Glutamatergic neuron (in vitro differentiated cells): ENCODE measurements around the gene ITGBL1. TPM values are rescaled to one million over a fixed set of nuclear protein-coding genes. Genes with fewer than 3 reads are reported as not detected.

Experiments
- DNase-seq: peaks from one replicate; pipeline ENCODE4 v3.0.0; 2022
- H3K27ac Mint-ChIP-seq: one replicate; pipeline ENCODE4 v1.8.0; 2020; ENCODE audit warnings: mild to moderate bottlenecking, mixed read lengths, inconsistent platforms; ENCODE audit not compliant: unreplicated experiment
- H3K27me3 Mint-ChIP-seq: one replicate; pipeline ENCODE4 v1.8.0; 2020; ENCODE audit warnings: mild to moderate bottlenecking, moderate library complexity, mixed read lengths, inconsistent platforms; ENCODE audit not compliant: unreplicated experiment
- H3K36me3 Mint-ChIP-seq: one replicate; pipeline ENCODE4 v1.8.0; 2020; ENCODE audit warnings: mild to moderate bottlenecking, mixed read lengths, inconsistent platforms; ENCODE audit not compliant: unreplicated experiment
- H3K4me1 Mint-ChIP-seq: one replicate; pipeline ENCODE4 v1.8.0; 2020; ENCODE audit warnings: mild to moderate bottlenecking, low read depth, mixed read lengths, inconsistent platforms; ENCODE audit not compliant: unreplicated experiment
- H3K4me3 Mint-ChIP-seq: one replicate; pipeline ENCODE4 v1.8.0; 2020; ENCODE audit warnings: mild to moderate bottlenecking, mixed read lengths, inconsistent platforms; ENCODE audit not compliant: unreplicated experiment
- H3K9me3 Mint-ChIP-seq: one replicate; pipeline ENCODE4 v1.8.0; 2020; ENCODE audit warnings: mild to moderate bottlenecking, moderate library complexity, mixed read lengths, inconsistent platforms; ENCODE audit not compliant: unreplicated experiment
- CTCF ChIP-seq: fragments of 200-600 bp; sonication (generic); IDR thresholded peaks from one replicate; pipeline ENCODE4 v1.5.0; 2021; ENCODE audit not compliant: partially characterized antibody, unreplicated experiment
- total RNA-seq: library from RNA; stranded (reverse); fragmentation: NEBNext Ultra II Directional; extraction: Animal tissue kit (Norgen Biotek cat#: 25700); gene quantifications from one replicate; pipeline ENCODE4 v1.2.1, GENCODE V29; 2021; ENCODE audit not compliant: unreplicated experiment

The ITGBL1 gene
- total RNA-seq, 1 donor from 2014 or later: not detected

- Mint-ChIP-seq H3K27me3 (no peaks in the 10 kb centered on the region), H3K36me3 (no peaks in the 10 kb centered on the region), H3K27ac (no peak overlapping the region), H3K4me3 (no peak overlapping the region), H3K9me3 (no peaks in the 10 kb centered on the region), H3K4me1 (no peaks in the 10 kb centered on the region)
- TF ChIP-seq CTCF: no peak
- DNase-seq: no peak
Observed at GRCh38 chr13:101634142-101634541, 181.7 kb downstream of the ITGBL1 start.

- no peak for DNase-seq
- Mint-ChIP-seq H3K4me3 (no peak overlapping the region), H3K36me3 (no peaks in the 10 kb centered on the region), H3K27me3 (no peaks in the 10 kb centered on the region), H3K27ac (no peak overlapping the region), H3K9me3 (no peaks in the 10 kb centered on the region), H3K4me1 (no peaks in the 10 kb centered on the region)
- no peak for TF ChIP-seq CTCF
Observed at GRCh38 chr13:101639711-101640110, 187.2 kb downstream of the ITGBL1 start.

- no peaks in the 10 kb centered on the region for H3K4me1 Mint-ChIP-seq
- no peaks in the 10 kb centered on the region for H3K27me3 Mint-ChIP-seq
- H3K9me3 Mint-ChIP-seq: no peaks in the 10 kb centered on the region
- TF ChIP-seq CTCF: no peak
- no peak for DNase-seq
- no peak overlapping the region for H3K27ac Mint-ChIP-seq
- no peak overlapping the region for H3K4me3 Mint-ChIP-seq
- no peaks in the 10 kb centered on the region for H3K36me3 Mint-ChIP-seq
Observed at GRCh38 chr13:101640788-101641400, 188.4 kb downstream of the ITGBL1 start.

GRCh38 chr13:101645871-101646270 lies 193.4 kb downstream of the ITGBL1 start:
- Mint-ChIP-seq H3K9me3 (no peaks in the 10 kb centered on the region), H3K27me3 (no peaks in the 10 kb centered on the region), H3K4me3 (no peak overlapping the region), H3K36me3 (no peaks in the 10 kb centered on the region), H3K4me1 (no peaks in the 10 kb centered on the region), H3K27ac (no peak overlapping the region)
- TF ChIP-seq CTCF: no peak
- DNase-seq: no peak

- no peak overlapping the region for H3K27ac Mint-ChIP-seq
- no peaks in the 10 kb centered on the region for H3K27me3 Mint-ChIP-seq
- no peak overlapping the region for H3K4me3 Mint-ChIP-seq
- H3K4me1 Mint-ChIP-seq: no peaks in the 10 kb centered on the region
- H3K36me3 Mint-ChIP-seq: no peaks in the 10 kb centered on the region
- TF ChIP-seq CTCF: no peak
- DNase-seq: no peak
- no peaks in the 10 kb centered on the region for H3K9me3 Mint-ChIP-seq
Observed at GRCh38 chr13:101647760-101648159, 195.3 kb downstream of the ITGBL1 start.
